ENCODE results near the gene RPS15. TPM values are rescaled to one million over a fixed set of nuclear protein-coding genes. Genes with fewer than 3 reads are reported as not detected.
A peak's percentile ranks its signal among the peaks of the same experiment; 100 is the strongest.

RPS15 gene
- total and polyA plus RNA-seq, 9 of the 15 experiments (the other 6 are each of a cell fraction or from before 2014, with no cell fraction given): 605 to 2,791 (median 957) TPM

DNA sequence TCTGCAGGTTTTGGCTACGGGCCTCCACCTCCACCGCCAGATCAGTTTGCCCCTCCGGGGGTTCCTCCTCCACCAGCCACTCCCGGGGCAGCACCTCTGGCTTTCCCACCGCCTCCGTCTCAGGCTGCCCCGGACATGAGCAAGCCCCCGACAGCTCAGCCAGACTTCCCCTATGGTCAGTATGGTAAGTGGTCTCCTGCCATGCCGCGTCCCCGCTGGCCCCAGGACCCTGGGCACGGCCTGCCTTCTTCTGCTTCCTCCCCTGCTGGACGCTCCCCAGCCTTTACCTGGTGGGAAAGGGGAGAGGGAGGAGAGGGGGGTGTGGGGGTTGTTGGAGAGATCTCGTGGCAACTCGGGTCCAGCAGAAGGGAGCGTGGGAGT lies 5.7 kb upstream of the RPS15 start:
- Histone ChIP-seq H3K27ac (ENCODE audit: extremely low read depth, low read depth, low read length) (no peak overlapping the region), H3K9me1 (ENCODE audit: control insufficient read depth, insufficient read depth, low read length) (peaks cover 3% of the 10 kb centered on the region), H3K9ac (ENCODE audit: insufficient read depth in 1 of 2, low read depth in 2 of 2, low read length in 2 of 2) (no peak overlapping the region; a peak in 1 of 4 replicates), H2AFZ (ENCODE audit: low read depth, low read length) (no peak overlapping the region), H4K20me1 (replicated peaks; ENCODE audit: control insufficient read depth, insufficient read depth, low read length) (peaks cover 20% of the 10 kb centered on the region), H3K4me3 (no peak overlapping the region), H3K79me2 (ENCODE audit: control insufficient read depth, insufficient read depth, low read length) (peaks cover 15% of the 10 kb centered on the region; the same call in 2 of the 3 replicates), H3K27me3 (ENCODE audit: control insufficient read depth in 2 of 2, insufficient read depth in 2 of 2, low read length in 2 of 2) (no peaks in the 10 kb centered on the region), H3K4me2 (ENCODE audit: insufficient read depth, low read length) (no peak overlapping the region), H3K9me3 (replicated peaks; ENCODE audit: control insufficient read depth, insufficient read depth, low read depth, low read length) (no peaks in the 10 kb centered on the region), H3K4me1 (replicated peaks in 1 of 2; ENCODE audit: control insufficient read depth in 2 of 2, insufficient read depth in 2 of 2, low read length in 2 of 2) (peaks cover 13 to 72% of the 10 kb centered on the region in 2 experiments; a peak in 4 of 5 replicates), H3K36me3 (ENCODE audit: control insufficient read depth, insufficient read depth, low read length) (peaks cover 77% of the 10 kb centered on the region)
- TF ChIP-seq, protein P1, sequence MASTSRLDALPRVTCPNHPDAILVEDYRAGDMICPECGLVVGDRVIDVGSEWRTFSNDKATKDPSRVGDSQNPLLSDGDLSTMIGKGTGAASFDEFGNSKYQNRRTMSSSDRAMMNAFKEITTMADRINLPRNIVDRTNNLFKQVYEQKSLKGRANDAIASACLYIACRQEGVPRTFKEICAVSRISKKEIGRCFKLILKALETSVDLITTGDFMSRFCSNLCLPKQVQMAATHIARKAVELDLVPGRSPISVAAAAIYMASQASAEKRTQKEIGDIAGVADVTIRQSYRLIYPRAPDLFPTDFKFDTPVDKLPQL (IDR thresholded peaks at IDR 0.05; ENCODE audit: extremely low read depth, insufficient read length): no peak
- TF ChIP-seq, protein P2, sequence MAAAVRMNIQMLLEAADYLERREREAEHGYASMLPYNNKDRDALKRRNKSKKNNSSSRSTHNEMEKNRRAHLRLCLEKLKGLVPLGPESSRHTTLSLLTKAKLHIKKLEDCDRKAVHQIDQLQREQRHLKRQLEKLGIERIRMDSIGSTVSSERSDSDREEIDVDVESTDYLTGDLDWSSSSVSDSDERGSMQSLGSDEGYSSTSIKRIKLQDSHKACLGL (CRISPR knock-in tag; IDR thresholded peaks at IDR 0.05; ENCODE audit: borderline replicate concordance, poor library complexity, severe bottlenecking): no peak
- TF ChIP-seq RBM22 (IDR thresholded peaks at IDR 0.05; ENCODE audit: low read depth, low read length, poor library complexity, severe bottlenecking) (peak; percentile 20), TGIF2 (CRISPR knock-in tag; IDR thresholded peaks at IDR 0.05) (no peak), POLR2G (IDR thresholded peaks at IDR 0.05; ENCODE audit: low read depth, low read length) (peak; percentile 11; the same call in 1 of the 2 replicates)
- TF ChIP-seq, protein P3, sequence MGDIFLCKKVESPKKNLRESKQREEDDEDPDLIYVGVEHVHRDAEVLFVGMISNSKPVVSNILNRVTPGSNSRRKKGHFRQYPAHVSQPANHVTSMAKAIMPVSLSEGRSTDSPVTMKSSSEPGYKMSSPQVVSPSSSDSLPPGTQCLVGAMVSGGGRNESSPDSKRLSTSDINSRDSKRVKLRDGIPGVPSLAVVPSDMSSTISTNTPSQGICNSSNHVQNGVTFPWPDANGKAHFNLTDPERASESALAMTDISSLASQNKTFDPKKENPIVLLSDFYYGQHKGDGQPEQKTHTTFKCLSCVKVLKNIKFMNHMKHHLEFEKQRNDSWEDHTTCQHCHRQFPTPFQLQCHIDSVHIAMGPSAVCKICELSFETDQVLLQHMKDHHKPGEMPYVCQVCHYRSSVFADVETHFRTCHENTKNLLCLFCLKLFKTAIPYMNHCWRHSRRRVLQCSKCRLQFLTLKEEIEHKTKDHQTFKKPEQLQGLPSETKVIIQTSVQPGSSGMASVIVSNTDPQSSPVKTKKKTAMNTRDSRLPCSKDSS (IDR thresholded peaks at IDR 0.05; ENCODE audit: low read depth, partially characterized antibody): no peak
- POLR2A ChIA-PET: interaction anchor here (1.4 to 7.0 kb wide), 2 partner anchors 10 to 17 kb away, joined by 5 to 52 read pairs; no protein-coding TSS in a partner anchor
- DNase-seq (ENCODE audit: extremely low read depth in 1 of 4, low spot score in 3 of 4): no peak
- CTCF ChIA-PET (ENCODE audit: low intra/inter-chr PET ratio): no interaction called here
- BruUV-seq (replicated peaks): no TSS peak
- ATAC-seq: no peak
- no peak for FAIRE-seq
- 98% methylated on average over 15 of the region's 16 CpGs for WGBS (ENCODE audit: insufficient coverage, low coverage, missing lambda C conversion rate)
- intact Hi-C loops (cut with micrococcal nuclease): no loop called here
- in situ Hi-C loops (cut with MboI): no loop called here

Data from K562 (cell line).